Ureter (tissue), 1 donor: ENCODE measurements around the gene ACVR1C. TPM values are rescaled to one million over a fixed set of nuclear protein-coding genes. Genes with fewer than 3 reads are reported as not detected.
A peak's percentile ranks its signal among the peaks of the same experiment; 100 is the strongest.

ENCODE experiments used
- DNase-seq: peaks from one replicate; pipeline ENCODE4 v3.0.0-alpha.2; 2020; ENCODE audit warnings: low spot score
- total RNA-seq: library from RNA; stranded (reverse); gene quantifications from one replicate; pipeline ENCODE4 v1.2.4, GENCODE V29; 2023
- donor health status: DM: yes; HTN: yes; CAD: no.

The ACVR1C gene
- 0.81 TPM for total RNA-seq

DNA sequence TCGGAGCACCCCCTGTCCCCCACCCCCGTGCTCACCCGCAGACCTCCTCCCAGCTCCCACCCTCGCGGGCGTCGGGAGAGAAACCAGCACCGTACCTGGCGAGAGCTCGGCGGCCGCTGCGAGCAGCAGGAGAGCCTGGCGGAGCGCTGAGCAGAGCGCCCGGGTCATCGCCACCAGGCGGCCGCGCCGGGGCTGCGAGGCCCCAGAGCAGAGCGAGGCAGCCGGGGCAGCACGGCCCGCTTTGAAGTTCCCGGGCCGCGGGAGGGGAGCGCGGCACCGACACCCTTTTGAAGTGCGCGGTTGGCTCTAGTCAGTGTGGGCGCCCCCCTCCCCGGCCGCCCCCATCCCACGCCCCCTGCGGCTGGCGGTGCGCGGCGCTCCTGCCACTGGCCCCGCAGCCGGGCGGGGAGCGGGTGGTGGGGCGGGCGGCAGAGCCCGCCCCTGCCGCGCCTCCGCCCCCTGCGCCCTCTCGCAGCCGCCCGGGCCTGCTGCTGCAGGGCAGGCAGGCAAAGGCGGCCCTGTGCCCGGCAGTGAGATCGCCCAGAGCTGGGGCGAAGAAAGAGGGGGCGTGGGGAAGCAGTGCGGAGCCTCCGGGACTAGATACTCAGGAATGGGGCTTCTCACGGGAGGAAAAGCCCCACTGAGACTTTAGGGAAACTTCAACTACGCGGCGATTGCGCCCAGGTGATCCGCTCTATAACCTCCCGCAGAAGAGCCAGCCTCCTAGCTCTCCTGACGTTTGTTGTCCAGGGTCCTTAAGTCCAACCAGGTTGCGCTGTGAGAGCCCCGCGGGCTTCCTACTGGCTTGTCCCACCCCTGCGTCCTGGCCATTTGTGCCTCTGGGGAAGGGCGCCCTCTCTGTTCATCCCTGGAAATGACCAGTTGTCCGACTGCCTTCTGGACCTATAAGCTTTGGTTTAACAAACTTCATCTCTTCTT is at the start of gene ACVR1C:
TSS of gene ACVR1C (minus strand) at position 388 of the 939 bp plus-strand sequence. CDS start at position 168, 220 bp downstream.
- peak; percentile 51 for DNase-seq

DNA sequence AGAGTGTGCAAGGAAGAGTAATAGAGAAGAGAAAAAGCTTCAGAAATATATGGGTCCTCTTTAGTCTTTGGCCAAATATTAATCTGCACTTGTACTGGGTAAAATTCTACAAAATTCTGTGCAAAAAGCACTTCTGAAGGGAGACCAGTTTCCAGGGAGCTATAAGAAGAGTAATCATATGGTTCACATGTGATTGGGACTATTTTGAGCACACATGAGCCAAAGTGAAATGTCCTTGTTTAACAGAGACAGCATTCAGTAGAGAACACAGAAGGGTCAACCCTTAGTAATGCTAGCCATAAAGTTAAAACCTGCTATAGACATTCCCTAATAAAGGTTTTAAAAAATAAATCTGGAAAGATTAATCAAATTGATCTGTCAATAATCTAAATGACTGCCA is 49.3 kb upstream of the ACVR1C start:
- no peak for DNase-seq

DNA sequence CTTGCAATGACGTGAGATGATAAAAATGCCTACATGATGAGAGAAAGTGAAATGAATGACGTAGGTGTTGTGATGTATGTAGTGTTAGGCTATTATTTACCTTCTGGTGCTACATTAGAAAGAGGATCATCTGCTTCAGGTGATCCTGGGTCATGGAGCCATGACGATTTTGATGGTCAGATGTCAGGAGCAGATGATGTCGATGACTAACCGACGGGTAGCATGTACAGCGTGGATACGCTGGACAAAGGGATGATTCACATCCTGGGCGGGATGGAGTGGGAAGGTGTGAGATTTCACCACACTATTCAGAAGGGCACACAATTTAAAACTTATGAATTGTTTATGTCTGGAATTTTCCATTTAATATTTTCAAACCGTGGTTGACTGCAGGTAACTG is 43.5 kb upstream of the ACVR1C start:
- no peak for DNase-seq

DNA sequence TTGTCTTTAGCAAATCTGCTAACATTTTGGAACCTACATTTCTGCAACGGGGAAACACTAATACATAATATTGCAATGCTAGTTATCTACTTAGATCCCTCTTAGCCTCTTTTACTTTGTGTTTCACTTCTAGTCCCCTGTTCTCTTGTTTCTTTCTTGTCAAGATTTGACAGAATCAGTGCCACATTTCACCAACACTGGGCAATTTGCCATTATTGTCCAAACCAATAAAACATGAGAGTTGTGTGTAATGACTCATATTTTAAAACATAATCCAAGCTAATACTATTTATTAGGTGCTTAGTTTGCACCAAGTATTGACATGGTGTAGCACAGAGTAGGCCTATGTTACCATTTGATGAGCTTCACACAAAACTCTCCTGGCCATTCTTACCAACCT is 33.7 kb upstream of the ACVR1C start:
- DNase-seq, result no peak

DNA sequence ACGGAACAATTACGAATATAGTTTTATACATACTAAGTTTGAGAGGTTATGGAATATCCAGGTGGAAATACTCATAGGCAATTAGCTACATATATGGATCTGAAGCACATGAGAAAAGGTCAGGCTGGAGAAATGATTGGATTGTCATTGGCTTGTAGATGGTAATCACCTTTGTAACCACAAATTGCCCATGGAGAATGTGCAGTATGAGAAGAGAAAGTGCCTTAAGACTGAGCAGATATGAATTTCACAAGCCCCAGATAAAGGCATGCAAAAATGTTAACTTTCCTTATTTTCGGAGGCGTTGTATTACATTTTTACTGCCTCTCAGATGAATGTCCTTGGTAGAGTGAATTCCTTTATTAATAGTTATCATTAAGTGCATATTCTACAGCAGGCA is 33.1 kb upstream of the ACVR1C start:
- DNase-seq, result no peak

DNA sequence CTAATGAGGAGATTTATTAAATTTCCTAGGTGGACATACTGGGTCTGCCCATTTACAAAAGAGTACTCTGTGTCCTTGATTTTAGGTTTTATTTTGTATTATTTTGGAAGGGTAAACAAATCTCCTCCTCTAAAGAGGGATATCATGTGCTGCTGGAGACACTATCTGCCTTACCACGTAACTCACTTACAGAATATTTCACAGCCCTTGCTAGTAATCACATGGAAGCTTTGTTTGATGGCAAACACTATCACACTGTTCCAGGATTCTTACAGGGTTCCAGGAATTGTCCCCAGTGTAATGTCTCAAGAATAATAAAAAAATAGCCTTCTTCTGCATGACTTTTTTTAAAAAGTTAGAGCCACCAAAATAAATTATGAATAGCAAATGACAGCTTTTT is 29.2 kb upstream of the ACVR1C start:
- no peak for DNase-seq

DNA sequence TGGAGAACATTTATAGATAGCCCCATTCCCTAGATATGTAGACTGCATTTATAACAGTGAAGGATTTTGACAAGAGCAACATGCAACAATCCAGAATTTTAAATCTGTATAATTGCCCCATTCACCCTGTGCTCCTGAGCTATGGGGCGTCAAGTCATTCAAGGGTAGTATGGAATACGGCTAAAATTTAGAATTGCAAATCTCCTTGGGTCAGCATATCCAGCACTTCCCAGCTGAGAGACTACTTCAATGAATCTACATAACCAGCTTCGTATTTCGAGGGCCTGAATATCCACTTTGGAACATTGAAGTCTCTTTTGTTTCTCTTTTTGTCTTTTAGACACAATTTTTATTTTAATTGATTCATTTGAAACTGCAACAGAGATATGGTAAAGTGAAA is 28.4 kb upstream of the ACVR1C start:
- DNase-seq, result no peak

DNA sequence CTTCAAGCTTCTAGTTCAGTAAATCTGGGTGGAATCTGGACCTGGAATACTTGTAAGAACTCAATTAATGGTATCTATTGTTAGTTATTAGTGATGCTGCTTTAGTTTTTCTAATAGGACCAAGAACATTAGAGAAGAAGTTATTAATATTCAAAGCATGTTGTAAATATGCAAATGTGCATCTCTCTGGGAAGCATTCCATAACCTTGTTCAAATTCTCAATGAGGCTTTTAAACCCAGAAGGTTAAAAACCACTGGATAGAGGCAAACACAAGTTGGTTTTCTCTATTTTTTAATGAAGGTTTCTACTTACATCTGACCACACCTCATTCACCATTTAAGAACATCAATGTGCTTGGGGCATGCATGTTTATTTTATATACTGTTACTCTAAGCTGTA is 16.1 kb upstream of the ACVR1C start:
- DNase-seq, result no peak

DNA sequence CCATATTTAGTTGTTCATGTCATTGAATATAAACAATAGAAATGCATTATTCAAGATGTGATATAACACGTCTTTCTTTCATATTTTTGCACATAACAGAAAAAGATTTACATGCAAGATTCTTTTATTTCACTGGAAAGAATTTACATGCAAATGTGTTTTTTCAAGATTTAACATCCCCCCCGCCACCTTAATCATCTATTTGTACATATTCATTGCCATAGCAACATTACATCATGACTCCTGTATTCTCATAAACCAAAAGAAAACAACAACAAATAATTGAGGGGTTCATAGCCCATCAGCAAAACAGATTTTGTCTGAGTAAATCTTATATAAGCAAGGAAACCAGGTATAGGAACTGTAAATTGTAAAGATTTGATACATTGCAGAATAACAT is 3.2 kb upstream of the ACVR1C start:
- no peak for DNase-seq

DNA sequence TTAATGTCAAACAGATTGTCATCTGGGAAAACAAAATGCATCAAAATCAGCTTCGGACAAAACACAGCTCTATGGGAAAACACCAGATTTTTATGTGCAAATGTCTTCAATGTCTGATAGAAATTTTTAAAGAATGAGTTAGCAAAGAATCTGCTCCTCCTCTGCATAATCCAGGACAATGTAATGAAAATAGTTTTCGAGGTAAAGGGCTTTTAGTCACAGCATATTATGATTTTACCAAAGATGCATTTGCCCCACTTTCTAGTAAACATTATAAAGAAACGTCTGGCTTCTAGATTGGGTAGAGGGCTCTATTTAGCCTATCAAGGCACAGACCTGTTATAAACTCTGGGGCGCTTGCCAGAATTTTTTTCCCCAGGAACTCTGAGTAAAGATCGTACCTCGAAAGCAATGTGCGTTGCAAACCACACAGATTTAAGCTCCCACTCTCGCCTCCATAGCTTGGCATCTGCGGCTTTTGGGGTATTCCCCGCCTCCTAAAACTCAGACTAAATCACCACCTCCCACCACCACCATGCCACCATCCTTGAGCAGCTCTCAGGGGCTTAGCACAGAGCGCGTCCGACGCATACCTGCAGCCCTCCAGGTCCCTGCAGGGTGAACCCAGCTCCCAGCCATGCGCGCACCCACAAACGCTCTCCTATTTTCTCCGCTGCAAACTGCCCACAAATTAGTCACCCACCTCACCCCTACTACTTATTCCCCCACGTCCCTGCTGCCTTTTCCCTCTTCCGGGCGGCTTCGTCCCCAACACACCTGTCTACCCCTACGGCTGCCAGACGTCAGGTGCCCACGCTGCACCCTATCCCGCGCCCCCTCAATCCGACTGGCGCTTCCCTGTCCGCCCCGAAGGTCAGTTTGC is 829 bp downstream of the ACVR1C start:
- DNase-seq, result no peak

DNA sequence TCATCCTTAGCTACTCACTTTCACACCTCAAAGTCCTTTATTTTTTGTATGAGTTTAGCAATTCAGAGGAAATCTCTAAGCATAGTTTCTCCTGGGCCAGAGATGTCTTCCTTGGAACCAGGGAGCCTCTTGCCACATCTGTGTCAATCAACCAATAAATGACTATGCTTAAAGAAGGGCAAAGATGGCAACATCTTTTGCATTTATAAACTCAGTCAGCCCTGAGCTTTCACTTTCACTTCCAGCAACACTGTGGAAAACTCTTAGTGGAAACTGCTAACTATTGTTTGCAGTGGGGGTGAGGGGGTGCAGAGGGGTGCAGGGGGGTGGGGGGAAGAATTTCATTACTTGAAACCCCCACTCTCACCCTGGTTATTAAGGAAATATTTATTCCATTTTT is 3.4 kb downstream of the ACVR1C start:
- DNase-seq, result no peak

DNA sequence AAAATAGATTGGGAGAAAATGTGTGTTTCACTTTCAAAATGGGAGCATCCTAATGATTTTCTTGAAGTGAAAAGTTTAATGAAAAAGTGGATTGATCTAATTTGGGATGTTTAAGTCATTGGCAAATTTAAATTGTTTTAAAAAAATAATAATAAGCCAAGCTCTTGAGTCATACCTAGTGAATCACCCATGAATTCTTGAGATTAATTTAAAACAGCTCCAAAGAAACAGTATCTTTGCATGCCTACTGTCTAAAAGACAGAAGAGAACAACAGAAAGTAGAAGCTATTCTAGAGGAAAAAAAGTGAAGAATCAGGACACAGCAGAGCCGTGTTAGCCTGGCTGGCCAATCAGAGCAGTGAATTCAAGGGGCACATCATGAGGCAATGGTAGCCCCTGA is 7.7 kb downstream of the ACVR1C start:
- DNase-seq, result no peak

DNA sequence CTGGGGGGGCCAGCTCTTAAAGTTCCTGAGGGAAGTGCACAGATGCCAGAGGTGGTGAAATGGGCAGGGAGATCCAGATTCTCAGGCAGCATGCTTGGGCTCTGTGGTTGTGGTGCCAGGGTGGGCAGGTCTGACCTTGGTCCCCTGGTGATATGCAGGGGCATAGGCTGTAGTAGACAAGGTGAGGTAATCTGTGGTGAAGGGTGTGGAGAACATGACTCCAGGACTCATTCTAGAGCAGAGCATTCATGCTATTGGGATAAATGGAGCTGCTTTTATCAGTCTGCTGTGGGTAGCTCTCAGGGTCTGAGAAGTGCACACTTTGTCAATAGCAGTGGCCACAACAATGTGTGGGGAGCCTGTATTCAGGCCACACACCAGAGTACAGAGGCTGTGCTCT is 16.9 kb downstream of the ACVR1C start:
- no peak for DNase-seq

DNA sequence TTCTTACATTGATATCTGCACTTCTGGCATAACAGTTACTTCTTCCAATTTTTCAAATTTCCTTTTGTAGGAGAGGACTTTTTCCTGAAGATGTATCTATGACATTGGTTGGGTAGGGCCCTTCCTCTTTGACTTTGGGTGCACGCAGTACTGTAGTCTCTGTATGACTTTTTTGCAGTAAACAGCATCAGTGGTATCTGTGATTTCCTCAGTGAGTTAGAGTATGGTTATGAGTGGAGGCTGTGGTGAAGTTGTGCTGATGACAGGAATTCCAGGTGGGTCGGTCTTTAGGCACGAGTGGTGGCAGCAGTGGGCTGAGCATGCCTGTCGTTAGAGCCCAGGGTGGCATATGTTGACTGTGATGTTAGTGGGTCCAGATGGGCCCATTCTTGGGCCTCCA is 17.6 kb downstream of the ACVR1C start:
- DNase-seq, result no peak

DNA sequence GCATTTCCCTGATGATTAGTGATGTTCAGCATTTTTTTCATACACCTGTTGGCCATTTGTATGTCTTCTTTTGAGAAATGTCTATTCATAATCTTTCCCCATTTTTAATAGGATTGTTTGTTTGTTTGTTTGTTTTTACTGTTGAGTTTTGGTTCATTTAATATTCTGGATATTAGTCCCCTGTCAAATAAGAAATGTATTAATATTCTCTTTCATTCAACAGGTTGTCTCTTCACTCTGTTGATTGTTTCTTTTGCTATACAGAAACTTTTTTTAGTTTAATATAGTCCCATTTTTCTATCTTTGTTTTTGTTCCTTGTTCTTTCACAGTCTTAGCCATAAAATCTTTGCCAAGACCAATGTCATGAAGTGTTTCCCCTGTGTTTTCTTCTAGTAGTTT is 22.1 kb downstream of the ACVR1C start:
- DNase-seq, result no peak

DNA sequence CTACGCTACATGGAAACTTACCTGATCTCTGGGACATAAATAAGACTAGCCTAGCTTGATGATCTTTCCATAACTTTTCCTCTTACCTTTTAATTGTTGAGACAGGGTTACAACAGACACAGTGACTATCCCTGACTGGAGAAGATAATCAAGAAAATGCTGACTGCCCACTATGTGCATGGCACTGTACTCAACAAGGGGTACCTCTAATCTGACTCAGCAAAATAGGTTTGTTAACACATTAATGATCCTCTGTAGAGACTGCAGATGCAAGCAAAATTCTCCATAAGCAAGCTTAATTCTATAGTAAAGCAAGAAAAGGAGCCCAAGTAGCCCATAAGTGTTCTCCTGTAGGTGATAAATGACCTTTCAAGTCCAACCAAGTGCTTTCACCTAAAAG is 25.5 kb downstream of the ACVR1C start:
- DNase-seq, result no peak

DNA sequence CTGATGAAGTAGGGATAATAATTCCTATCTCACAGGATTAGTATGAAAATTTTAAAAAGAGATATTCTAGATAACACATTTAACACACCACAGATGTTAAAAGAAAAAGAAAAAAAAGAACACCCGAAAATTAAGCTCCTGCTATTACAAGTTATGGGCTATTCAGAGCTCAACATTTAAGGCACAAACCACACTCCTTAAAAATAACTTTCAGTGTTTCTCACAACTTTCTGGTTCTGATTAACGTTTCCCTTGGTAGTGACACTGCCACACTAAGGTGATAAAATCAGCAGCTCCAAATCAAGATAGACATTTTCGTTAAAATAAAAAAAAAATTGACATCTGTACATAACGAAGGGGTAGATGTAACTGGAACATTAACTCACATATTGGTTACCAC is 26.9 kb downstream of the ACVR1C start:
- no peak for DNase-seq

DNA sequence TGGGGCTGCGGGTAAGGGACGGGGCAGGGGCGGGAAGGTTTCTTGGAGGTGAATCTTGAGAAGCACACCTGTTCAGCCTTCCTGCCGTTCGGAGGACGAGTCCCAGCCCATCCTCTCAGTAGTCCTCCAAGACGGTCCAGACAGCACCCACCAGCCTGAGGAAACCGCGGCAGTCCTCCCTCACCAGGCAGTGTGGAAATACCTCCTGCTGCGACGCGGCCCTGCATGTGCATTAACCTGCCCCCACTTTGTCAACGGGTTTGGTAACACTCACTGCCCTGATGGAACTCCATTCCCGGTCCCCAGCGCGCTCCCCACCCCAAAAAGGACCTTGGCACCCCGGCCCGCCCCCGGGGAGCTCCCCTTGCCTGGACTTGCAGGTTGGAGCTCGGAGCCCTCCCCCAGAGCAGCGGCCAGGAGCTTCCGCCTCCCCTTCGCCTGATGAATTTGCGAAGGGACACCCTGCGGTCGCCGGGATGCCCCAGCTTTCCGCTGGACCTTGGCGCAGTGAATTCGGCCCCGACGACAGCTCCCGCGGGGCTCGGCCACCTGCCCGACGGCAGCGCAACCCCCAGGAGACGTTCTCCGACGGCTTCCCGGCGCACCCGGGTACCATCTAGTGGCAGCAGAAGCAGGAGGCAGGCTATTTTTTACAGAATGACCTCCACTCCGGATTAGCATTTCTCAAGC is 31.5 kb downstream of the ACVR1C start:
- DNase-seq, result peak; percentile 45

DNA sequence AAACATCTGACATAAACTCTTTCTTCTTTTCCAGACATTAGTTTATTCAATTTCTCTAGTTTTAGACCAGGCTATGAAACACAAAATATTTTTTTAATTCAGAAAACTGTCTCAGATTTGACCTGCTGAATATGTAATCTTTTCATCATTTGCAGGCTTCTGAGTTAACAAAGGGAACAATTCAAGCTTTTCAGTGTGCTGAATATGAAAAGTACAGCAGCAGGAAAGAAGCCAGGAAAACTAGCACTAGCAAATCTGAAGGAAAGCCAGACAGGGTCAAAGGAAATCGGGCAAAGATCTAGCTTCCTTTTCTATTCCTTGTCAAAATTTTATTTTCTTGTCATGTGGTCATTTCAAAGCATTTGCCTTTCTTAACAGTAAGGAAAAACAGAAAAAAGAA is 35.3 kb downstream of the ACVR1C start:
- no peak for DNase-seq

DNA sequence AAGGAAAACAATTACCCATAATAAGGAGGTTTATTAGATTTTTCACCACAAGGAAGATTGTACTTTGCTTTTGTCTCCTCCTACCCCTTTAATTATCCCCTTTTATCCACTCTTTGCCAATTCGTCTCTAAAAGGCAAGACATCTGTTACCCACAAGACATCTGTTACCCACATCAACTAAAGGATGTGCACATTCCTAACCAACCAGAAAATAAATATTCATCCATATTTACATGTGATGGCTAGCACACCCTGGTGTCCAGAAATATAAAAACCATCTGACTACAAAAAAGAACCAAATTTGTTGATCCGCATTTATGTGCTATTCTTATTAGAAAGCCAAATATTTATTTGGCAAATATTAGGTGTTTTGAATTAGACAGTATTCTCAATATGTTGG is 35.7 kb downstream of the ACVR1C start:
- no peak for DNase-seq

DNA sequence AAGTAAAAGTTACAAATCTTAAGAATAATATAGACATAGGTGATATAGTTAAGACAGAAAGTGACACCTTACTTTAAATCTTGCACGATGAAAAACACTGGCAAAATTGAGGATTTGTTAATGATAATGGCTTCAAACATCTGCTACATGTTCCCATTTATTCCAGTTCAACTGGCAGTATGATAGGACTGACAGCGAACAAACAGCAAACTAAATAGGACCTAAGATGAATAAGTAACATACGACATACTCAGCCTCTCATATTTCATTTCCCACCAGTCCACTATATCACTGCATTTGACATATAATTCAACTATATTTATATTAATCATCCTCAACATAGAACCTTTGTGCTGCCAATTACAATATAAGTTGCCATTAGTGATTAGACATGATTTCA is 36.3 kb downstream of the ACVR1C start:
- no peak for DNase-seq

DNA sequence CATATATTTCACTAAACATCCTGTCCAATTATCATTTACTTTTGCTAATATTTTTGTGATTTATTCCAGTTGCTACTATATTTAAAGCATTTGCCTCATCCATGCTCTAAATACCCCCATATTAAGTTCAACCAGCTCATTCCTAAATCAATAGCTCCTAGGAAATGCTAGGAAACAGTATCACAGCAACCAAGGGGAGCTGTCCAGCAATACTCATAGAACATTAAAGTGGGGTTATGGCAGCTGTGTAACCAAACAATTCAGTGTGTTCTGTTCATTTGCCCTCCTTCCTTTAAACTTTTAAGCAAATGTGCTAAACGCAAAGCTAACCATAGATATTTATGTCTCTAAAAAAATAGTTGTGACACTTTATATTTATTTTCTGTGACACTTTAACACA is 41.1 kb downstream of the ACVR1C start:
- no peak for DNase-seq
